HG02938 (cell line): ENCODE measurements around the gene ATE1.

Experiments
- ATAC-seq: cut with Tn5 transposase; IDR thresholded peaks from one replicate; pipeline ENCODE4 v1.9.1; 2021; ENCODE audit warnings: mild to moderate bottlenecking, moderate library complexity; ENCODE audit not compliant: unreplicated experiment

ATE1 gene

GRCh38 chr10:121880895-121881294 lies 46.9 kb downstream of the ATE1 start:
- no peak for ATAC-seq

GRCh38 chr10:121879476-121879875 lies 48.4 kb downstream of the ATE1 start:
- ATAC-seq: no peak

GRCh38 chr10:121873236-121873635 lies 54.6 kb downstream of the ATE1 start:
- no peak for ATAC-seq

GRCh38 chr10:121870413-121870812 lies 57.4 kb downstream of the ATE1 start:
- no peak for ATAC-seq

GRCh38 chr10:121865554-121865953 lies 62.3 kb downstream of the ATE1 start:
- no peak for ATAC-seq

GRCh38 chr10:121864653-121865052 lies 63.2 kb downstream of the ATE1 start:
- no peak for ATAC-seq

- ATAC-seq: no peak
These were observed 63.7 kb downstream of the ATE1 start for GRCh38 chr10:121864168-121864567.

- no peak for ATAC-seq
These were observed 65.2 kb downstream of the ATE1 start for GRCh38 chr10:121862649-121863048.

- no peak for ATAC-seq
These were observed 65.8 kb downstream of the ATE1 start for GRCh38 chr10:121862042-121862441.

- ATAC-seq: no peak
These were observed 67.0 kb downstream of the ATE1 start for GRCh38 chr10:121860810-121861209.

- ATAC-seq: no peak
These were observed 72.9 kb downstream of the ATE1 start for GRCh38 chr10:121854809-121855445.

GRCh38 chr10:121853950-121854349 lies 73.9 kb downstream of the ATE1 start:
- no peak for ATAC-seq

GRCh38 chr10:121851786-121852185 lies 76.0 kb downstream of the ATE1 start:
- ATAC-seq: no peak

- no peak for ATAC-seq
These were observed 79.7 kb downstream of the ATE1 start for GRCh38 chr10:121848082-121848481.

GRCh38 chr10:121846555-121846954 lies 81.3 kb downstream of the ATE1 start:
- no peak for ATAC-seq

GRCh38 chr10:121845044-121845784 lies 82.6 kb downstream of the ATE1 start:
- ATAC-seq: peak; percentile 96

GRCh38 chr10:121844537-121844936 lies 83.3 kb downstream of the ATE1 start:
- ATAC-seq: no peak

- ATAC-seq: no peak
These were observed 84.5 kb downstream of the ATE1 start for GRCh38 chr10:121843379-121843778.

- ATAC-seq: no peak
These were observed 86.0 kb downstream of the ATE1 start for GRCh38 chr10:121841862-121842261.

- no peak for ATAC-seq
These were observed 88.9 kb downstream of the ATE1 start for GRCh38 chr10:121838931-121839330.

- ATAC-seq: no peak
These were observed 89.7 kb downstream of the ATE1 start for GRCh38 chr10:121838149-121838548.

GRCh38 chr10:121836171-121836570 lies 91.7 kb downstream of the ATE1 start:
- ATAC-seq: no peak

GRCh38 chr10:121835376-121835775 lies 92.5 kb downstream of the ATE1 start:
- no peak for ATAC-seq
